AG09309 (cell line): Measurements from ENCODE around the gene TMEM87B.

ENCODE experiments used
- DNase-seq: peaks from one replicate; pipeline ENCODE4 v3.0.0-alpha.2; 2010; ENCODE audit warnings: low read depth
- H3K4me3 ChIP-seq: 2 replicates; pipeline ENCODE4 v1.5.1; 2011; ENCODE audit warnings: mild to moderate bottlenecking, low read depth, low read length, moderate library complexity; ENCODE audit not compliant: control insufficient read depth
- CTCF ChIP-seq: IDR thresholded peaks from 2 replicates; pipeline ENCODE4 v1.5.1; 2011; ENCODE audit warnings: mild to moderate bottlenecking, low read depth, low read length, inconsistent platforms; ENCODE audit not compliant: insufficient read depth, control insufficient read depth; ENCODE audit errors: missing control alignments

The TMEM87B gene

GRCh38 chr2:112089375-112089774 lies 34.3 kb downstream of the TMEM87B start:
- DNase-seq: no peak
- TF ChIP-seq CTCF: no peak
- no peak overlapping the region for H3K4me3 ChIP-seq

- no peak for DNase-seq
- no peak overlapping the region for H3K4me3 ChIP-seq
- no peak for TF ChIP-seq CTCF
Measured at GRCh38 chr2:112092286-112093041, 37.4 kb downstream of the TMEM87B start.

GRCh38 chr2:112093216-112093615 lies 38.1 kb downstream of the TMEM87B start:
- H3K4me3 ChIP-seq: no peak overlapping the region
- no peak for TF ChIP-seq CTCF
- no peak for DNase-seq

GRCh38 chr2:112095681-112096080 lies 40.6 kb downstream of the TMEM87B start:
- TF ChIP-seq CTCF: no peak
- no peak overlapping the region for H3K4me3 ChIP-seq
- DNase-seq: no peak

- DNase-seq: no peak
- no peak for TF ChIP-seq CTCF
- no peak overlapping the region for H3K4me3 ChIP-seq
Measured at GRCh38 chr2:112096098-112096497, 41.0 kb downstream of the TMEM87B start.

GRCh38 chr2:112108178-112108832 lies 53.2 kb downstream of the TMEM87B start:
- TF ChIP-seq CTCF: no peak
- H3K4me3 ChIP-seq: no peak overlapping the region
- no peak for DNase-seq
